ENCODE measurements around the gene BTF3.

Gene BTF3

DNA sequence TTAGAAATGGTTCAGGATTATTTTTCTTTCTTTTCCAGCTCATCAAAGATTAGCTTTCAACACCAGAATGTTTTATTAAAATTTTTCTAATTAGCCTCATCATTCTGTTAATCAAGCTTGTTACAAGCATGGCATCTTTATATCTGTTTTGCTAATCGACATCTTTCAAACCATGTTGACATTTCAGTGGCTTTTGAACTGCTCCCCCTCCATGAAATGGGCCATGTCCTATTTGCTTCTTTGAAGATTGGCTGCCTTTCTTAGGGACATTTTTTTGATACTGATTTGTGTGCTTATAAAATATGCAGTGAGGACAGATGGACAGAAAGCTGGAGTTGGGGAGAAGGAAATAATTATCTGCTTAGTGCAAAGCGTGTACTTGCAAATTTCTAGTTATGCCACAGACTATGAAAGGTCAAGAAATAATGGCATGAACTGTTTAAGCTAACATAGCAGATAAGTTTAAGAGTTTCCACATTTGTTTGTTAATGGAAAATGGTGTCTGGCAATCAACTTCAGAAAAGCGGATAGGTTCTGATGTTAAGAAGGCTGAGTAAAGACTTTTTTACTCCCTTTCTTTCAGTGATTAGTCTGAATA lies 27.5 kb downstream of the BTF3 start:
- no peak for DNase-seq

DNA sequence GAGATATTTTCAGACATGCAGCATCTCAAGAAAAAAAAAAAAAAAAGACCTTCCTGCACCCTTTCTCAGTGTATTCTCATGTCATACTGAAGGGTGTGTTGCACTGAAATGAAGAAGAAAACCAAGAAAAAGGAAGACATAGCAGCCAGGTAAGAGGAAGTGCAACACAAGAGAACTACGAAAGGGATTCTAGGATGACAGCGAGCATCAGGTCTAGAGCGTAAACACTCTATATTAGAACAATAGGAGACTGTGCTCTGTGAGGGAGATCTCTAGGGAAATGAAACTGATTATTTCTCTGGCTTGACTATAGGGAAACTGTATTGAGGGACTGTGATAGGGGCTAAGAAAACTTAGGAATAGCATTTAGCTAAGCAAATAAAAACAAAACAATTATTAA lies 30.0 kb downstream of the BTF3 start:
- DNase-seq: no peak

DNA sequence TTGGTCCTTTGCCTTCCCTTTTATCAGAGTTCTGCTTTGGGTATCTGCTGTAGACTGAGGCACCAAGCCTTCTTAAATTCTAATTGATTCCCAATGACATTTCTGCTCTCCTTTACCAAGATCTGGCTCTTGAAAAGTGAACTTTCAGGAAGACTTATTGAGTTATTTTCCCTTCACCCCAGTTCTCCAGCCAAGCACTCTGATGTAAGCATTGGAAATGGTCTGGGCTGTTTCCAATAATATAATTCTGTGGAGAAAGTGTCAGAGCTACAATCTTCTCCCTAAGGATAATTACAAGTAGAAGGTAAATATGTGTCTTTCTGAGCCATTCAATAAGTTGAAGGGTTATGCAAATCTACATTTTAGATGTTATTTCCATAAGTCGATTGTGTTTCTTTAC lies 30.8 kb downstream of the BTF3 start:
- no peak for DNase-seq

DNA sequence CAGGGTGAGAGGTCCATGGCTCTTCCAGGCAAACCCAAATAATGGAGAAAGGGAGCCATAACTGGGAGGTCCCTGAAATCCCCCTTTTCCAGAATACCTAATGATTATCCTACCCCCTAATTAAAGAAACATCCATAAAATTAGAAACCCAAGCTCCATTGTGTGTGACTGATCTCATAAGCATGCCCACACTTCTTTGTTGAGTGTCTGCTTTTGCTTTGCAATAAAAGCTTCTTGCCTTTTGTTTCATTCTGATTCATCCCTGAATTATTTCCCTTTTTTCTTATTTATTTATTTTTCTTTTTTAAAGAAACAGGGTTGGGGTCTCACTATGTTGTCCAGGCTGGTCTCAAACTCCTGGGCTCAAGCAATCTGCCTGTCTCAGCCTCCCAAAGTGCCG lies 33.1 kb downstream of the BTF3 start:
- DNase-seq: no peak

DNA sequence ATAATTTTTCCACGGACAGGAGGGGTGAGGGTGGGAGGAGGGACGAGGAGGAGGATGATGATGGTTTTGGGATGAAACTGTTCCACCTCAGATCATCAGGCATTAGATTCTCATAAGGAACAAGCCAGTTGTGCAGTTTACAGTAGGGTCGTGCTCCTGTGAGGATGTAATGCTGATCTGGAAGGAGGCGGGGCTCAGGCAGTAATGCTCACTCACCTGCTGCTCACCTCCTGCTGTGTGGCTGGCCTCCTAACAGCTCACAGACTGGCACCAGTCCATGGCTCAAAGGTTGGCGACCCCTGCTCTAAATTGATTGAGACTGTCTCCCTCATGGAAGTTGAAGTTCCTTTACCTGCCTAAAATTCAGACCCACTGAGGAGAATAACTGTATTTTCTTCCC lies 34.0 kb downstream of the BTF3 start:
- no peak for DNase-seq

DNA sequence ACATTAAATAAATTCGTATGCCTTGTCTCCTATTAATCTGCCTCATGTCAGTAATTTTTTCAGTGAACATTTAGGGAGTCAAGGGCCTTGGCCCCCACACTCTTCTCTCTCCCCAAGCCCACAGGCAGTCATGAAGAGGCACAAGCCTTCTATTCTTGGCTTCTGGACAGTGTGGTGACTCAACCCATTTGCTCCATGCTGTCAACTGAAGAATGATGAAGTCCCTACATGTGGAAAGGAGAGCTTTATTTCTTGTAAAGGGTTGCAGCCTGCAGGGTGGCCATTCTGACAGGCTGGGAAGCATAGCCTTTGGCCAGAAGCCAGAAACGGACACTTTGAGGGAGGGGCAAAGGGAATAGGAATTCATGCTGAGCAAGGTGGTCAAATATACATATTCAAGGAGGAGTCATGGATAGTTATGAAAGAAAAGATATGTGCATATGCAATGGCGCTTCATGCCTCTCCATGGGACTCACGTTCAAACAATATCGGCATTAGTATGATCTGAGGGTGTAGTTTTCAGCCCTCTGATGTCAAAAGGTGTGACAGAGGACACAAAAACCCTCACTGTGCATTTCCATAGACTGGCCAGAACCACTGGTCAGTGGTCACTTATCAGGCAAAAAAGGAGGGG lies 35.9 kb downstream of the BTF3 start:
- no peak for DNase-seq

DNA sequence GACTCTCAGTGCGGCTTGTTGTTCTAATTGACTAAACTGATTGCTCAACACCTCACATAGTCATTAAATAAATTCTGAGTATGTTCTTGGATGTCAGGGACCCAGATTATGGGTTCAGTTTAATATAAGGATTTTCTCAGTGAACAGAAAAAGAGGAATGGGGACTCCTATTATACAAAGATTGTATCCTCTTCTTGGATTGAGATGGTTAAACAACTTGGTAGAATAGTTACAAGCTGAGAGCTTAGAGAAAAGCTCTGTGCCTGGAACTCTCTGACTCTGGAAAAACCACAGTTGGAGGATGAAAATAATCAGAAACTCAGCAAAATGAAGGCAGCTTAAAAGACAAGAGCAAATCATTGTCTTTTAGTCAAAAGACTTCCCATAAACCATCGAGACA lies 36.7 kb downstream of the BTF3 start:
- DNase-seq: no peak

DNA sequence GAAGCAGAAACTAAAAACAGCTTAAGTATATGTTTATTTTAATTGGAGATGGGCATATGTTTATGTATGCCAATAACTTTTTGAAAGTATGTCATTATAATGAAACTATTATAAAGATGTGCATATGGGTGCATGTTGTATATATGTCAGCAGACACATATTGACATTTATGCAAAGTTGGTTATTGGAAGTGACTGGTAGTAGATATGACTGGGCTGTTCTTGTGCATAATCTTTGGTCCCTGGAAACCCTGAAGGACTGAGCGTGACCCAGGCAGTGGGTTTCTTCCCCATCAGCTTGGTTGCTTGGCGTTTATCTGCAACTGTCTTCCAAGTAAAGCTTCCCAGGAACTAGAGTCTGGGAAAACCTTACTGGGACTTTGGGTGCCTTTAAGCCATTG lies 41.5 kb downstream of the BTF3 start:
- DNase-seq: no peak

DNA sequence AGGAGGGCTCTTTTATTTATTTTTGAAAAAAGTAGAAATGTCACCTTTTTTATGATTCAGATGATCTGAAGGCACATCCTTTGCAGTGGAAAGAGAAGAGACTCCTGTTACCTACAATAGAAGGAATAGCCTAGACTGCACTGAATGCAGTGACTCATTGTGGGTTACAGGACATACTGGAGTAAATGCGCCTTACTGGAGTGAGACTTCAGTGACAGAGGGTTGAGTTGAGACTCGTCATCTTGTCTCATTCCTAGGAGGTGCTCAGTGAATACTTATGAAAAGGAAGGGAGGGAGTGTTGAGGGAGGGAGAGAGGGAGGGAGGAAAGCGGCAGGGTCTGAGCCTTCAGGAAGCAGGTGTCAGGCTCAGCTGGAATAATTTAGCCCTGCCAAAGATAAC lies 42.0 kb downstream of the BTF3 start:
- DNase-seq: no peak

DNA sequence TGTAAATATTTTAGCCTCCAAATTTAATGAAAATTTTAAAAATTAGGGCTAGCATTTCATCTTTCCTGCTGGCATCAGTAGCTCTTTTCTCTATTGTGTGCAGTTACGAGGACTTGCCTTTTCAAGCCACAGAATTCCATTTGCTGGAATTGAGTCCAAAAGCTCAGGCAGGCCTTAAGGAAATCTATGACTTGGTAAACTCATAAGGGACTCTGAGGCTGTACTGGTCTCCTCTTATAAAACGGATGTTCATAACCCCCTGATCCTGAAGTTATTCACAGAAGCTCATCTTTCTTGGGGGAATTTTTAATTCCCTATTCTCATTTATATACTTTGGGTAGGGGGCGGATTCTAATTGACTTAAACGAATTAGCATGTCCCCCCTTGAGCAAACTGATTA lies 43.8 kb downstream of the BTF3 start:
- DNase-seq: no peak

DNA sequence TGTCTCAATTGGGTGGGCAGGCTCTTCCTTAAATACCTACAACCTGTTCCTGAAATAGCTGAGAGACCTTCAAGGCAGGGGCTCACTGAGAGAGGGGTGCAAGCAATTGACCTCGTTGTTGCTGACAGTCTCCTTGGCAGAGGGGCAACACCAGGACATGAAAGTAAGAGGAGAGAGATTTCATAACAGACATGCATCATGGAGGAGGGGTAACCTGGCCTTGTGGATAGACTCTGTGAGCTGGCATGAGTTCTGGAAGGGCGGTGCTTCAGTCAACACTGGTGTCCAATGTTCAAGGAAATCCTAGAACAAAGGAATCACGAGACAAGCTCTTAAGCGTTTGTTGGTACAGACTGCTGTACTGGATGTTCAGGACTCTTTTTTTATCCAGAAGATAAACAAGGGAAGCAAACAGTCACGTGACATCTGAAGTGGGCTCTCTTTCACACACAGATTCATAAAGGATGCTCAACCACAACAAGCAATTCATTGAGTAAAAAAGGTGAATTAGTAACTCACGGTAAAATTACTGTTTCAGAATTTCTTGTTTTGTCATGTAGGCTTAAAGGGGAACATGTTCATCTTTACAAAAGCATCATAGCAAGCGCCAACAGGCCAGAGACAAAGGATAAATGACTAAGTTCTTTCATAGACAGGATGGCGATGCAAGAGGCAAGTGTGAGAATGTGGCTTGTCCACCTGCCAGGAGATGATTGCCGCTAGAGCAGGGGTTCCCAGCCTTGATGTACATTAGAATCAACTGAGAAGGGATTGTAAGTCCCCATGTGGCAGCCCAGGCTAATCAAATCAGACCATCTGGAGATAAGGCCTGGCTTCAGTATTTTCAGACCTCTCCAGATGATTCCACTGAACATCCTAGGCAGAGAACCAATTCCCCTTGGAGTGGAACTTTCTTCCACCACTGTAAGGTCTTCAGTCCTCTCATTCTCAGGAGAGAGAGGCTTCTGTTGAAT lies 46.5 kb downstream of the BTF3 start:
- DNase-seq: no peak

DNA sequence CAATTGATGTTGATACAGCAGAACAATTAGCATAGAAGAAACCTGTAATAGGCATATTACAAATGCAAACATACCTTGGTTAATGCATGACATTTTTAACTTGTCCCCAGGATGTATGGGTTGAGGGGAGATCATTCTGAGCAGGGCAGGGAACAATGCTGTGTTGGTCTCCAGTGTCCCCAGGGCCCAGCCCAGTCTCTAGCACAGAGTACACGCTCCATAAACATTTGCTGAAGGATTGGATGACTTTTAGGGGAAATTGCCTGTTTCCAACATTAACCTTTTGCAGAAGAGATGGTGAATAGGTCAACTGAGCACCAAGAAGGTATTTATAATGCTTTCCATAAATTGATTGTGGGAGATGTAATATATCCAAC lies 47.1 kb downstream of the BTF3 start:
- no peak for DNase-seq

DNA sequence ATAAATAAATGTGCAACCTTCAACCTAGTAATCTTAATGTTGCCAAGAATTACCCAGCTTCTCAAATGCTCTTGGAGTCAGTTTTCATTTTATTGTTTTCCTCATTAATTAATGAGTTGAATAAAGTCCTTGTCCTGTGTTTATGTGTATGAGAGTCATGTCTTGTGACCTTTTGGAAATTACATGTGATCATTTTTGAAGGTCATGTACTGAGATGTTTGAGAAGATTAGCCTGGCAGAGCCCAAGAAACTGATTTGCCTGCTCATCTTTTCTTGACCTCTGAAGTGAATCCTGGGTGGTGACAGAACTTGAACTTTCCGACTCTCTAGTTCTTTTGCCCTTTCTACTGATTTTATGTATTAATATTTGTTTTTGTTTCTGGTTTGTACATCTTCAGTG lies 51.8 kb downstream of the BTF3 start:
- no peak for DNase-seq

DNA sequence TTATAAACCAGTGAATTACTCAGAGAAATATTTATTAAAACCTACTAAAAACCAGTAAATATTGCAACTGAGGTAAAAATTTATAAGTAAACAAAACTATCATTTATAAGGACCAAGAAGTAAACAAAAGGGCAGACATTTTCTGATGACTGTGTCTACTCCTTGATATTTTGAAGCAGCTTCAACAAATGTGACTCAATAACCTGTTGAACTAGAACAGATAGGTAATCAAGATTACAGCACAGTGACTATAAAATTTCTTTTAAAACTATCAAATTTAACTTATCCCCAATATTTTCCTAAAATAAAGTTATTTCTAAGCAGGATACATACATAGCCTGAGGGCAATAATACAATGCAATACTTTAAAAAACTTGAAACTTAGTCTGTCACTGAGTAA lies 54.4 kb downstream of the BTF3 start:
- DNase-seq: no peak
